HG03045 (cell line): ENCODE data around the gene RB1.

Experiments
- ATAC-seq: cut with Tn5 transposase; IDR thresholded peaks from one replicate; pipeline ENCODE4 v1.9.1; 2021; ENCODE audit warnings: mild to moderate bottlenecking, moderate library complexity; ENCODE audit not compliant: unreplicated experiment

The RB1 gene

GRCh38 chr13:48526286-48526685 is 222.7 kb downstream of the RB1 start:
- no peak for ATAC-seq

GRCh38 chr13:48527955-48528354 is 224.4 kb downstream of the RB1 start:
- no peak for ATAC-seq

- ATAC-seq = no peak
Measured at GRCh38 chr13:48528720-48529119, 225.2 kb downstream of the RB1 start.

- ATAC-seq = no peak
Measured at GRCh38 chr13:48530833-48531232, 227.3 kb downstream of the RB1 start.
